ENCODE measurements around the gene RPL6.

- peak in 7 of 11 experiments; percentile 18 to 63 (median 55) for TF ChIP-seq CTCF (IDR thresholded peaks at IDR 0.05 in 8 of 11, conservative IDR thresholded peaks at IDR 0.05 in 3 of 11)
- TF ChIP-seq POLR2A (IDR thresholded peaks at IDR 0.05), result peak; percentile 79 to 92 (median 91)
Measured at GRCh38 chr12:112418608-112419296, 9.3 kb upstream of the RPL6 start, which contains the start of gene PTPN11.

Data from spleen (tissue), 7 donors.